ENCODE measurements around the gene PROZ. TPM values are rescaled to one million over a fixed set of nuclear protein-coding genes. Genes with fewer than 3 reads are reported as not detected.

PROZ gene
- total and polyA plus RNA-seq, 9 of the 15 experiments (the other 6 are each of a cell fraction or from before 2014, with no cell fraction given), result not detected

DNA sequence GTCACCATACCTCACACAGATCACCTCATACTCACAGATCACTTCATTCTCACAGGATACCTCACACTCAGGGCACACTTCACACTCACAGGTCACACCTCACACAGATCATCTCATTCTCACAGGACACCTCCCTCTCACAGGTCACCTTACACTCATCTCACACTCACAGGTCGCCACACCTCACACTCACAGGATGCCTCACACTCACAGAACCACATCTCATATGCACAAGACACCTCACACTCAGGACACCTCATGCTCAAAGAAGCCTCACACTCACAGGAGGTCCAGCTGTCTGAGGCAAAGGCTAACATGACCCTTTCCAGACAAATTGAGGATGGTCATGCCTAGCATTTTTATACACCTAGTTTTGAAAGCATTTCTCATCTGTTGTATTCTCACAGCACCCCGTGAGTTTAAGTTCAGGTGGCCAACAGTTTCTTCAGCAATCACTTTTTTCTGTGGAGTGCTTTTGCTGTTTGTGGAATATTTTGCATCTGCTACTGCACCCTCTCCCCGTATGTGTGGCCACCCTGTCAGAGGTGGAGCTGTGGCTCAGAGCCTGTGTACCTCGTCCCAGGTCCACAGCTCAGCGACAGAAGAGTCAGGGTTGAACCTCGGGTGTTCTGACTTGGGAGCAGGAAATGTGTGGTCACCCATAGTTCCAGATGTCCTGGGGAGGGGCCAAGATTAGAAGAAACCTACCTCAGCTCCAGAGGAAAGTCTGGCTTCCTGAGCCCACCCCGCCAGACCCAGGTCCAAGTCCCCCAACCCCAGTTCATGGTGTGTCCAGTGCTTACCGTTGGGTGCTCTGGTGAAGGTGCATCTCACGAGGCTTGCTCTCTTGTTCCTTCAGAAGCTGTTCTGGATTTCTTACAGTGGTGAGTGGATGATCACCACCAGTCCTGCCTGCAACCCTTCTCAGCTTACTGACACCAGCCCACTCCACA, 45.3 kb upstream of the PROZ start:
- no peak overlapping the region for H3K4me2 ChIP-seq (ENCODE audit: insufficient read depth, low read length)

More for the DNA sequence above, 45.3 kb upstream of the PROZ start:
- TF ChIP-seq FOXA3 (CRISPR knock-in tag; conservative IDR thresholded peaks at IDR 0.05 in 1 of 2, IDR thresholded peaks at IDR 0.05 in 1 of 2) (no peak), ZNF3 (CRISPR knock-in tag; IDR thresholded peaks at IDR 0.05) (no peak), ILF3 (IDR thresholded peaks at IDR 0.05; ENCODE audit: borderline replicate concordance) (no peak)
- TF ChIP-seq, protein P1, sequence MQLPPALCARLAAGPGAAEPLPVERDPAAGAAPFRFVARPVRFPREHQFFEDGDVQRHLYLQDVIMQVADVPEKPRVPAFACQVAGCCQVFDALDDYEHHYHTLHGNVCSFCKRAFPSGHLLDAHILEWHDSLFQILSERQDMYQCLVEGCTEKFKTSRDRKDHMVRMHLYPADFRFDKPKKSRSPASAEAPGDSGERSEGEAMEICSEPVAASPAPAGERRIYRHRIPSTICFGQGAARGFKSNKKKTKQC (CRISPR knock-in tag; IDR thresholded peaks at IDR 0.05), result no peak
- TF ChIP-seq, protein P2, sequence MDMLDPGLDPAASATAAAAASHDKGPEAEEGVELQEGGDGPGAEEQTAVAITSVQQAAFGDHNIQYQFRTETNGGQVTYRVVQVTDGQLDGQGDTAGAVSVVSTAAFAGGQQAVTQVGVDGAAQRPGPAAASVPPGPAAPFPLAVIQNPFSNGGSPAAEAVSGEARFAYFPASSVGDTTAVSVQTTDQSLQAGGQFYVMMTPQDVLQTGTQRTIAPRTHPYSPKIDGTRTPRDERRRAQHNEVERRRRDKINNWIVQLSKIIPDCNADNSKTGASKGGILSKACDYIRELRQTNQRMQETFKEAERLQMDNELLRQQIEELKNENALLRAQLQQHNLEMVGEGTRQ (CRISPR knock-in tag; IDR thresholded peaks at IDR 0.05), result no peak
- no peak for FAIRE-seq
- H3K79me2 ChIP-seq (ENCODE audit: control insufficient read depth, insufficient read depth, low read length), result no peaks in the 10 kb centered on the region
- H3K9me3 ChIP-seq (replicated peaks; ENCODE audit: control insufficient read depth, insufficient read depth, low read depth, low read length), result no peaks in the 10 kb centered on the region
- 2% methylated on average over 9 of the region's 9 CpGs for WGBS (ENCODE audit: insufficient coverage, low coverage, missing lambda C conversion rate)
- POLR2A ChIA-PET, result interaction anchor here (0.7 kb wide), 1 partner anchor 938 kb away, joined by 3 read pairs; no protein-coding TSS in a partner anchor
- intact Hi-C loops (cut with micrococcal nuclease), result no loop called here
- H3K27me3 ChIP-seq (ENCODE audit: control insufficient read depth in 2 of 2, insufficient read depth in 2 of 2, low read length in 2 of 2), result peaks cover 2 to 39% of the 10 kb centered on the region in 2 experiments; a peak in 4 of 5 replicates
- H3K9me1 ChIP-seq (ENCODE audit: control insufficient read depth, insufficient read depth, low read length), result no peaks in the 10 kb centered on the region
- H4K20me1 ChIP-seq (replicated peaks; ENCODE audit: control insufficient read depth, insufficient read depth, low read length), result no peaks in the 10 kb centered on the region
- no peak overlapping the region for H2AFZ ChIP-seq (ENCODE audit: low read depth, low read length)
- H3K4me1 ChIP-seq (replicated peaks in 1 of 2; ENCODE audit: control insufficient read depth in 2 of 2, insufficient read depth in 2 of 2, low read length in 2 of 2), result no peaks in the 10 kb centered on the region; a peak in 1 of 5 replicates
- no peak for ATAC-seq
- H3K36me3 ChIP-seq (ENCODE audit: control insufficient read depth, insufficient read depth, low read length), result no peaks in the 10 kb centered on the region
- CTCF ChIA-PET (ENCODE audit: low intra/inter-chr PET ratio), result no interaction called here
- no peak overlapping the region for H3K4me3 ChIP-seq
- DNase-seq (ENCODE audit: extremely low read depth in 1 of 4, low spot score in 3 of 4), result no peak
- no peak overlapping the region for H3K9ac ChIP-seq (ENCODE audit: insufficient read depth in 1 of 2, low read depth in 2 of 2, low read length in 2 of 2)
- no TSS peak for BruUV-seq (replicated peaks)
- no peak overlapping the region for H3K27ac ChIP-seq (ENCODE audit: extremely low read depth, low read depth, low read length)
- in situ Hi-C loops (cut with MboI), result no loop called here

Measured in K562 (cell line).